A549 (cell line): ENCODE results near the gene PITPNB. TPM values are rescaled to one million over a fixed set of nuclear protein-coding genes. Genes with fewer than 3 reads are reported as not detected.

Source experiments
- ATAC-seq, 2 experiments: fragments of 200-7000 bp in 1 of 2; fragments of >200 bp in 1 of 2; cut with Nextera tagmentation in 1 of 2; cut with Tn5 transposase in 1 of 2; 3 replicates each; pipeline versions ENCODE4 v1.8.0 to v1.9.1; 2018 to 2020; ENCODE audit warnings: mild to moderate bottlenecking in 1 of 2, moderate library complexity in 1 of 2
- CTCF ChIA-PET: fragments of 300-600 bp; sonication (Branson Sonifier 250); formaldehyde crosslinking; extraction: SDS; loops from one replicate; lab custom pipeline; 2021; ENCODE audit warnings: antibody characterized with exemption, inconsistent platforms; lab: Yijun Ruan, JAX
- POLR2A ChIA-PET: fragments of 350-600 bp; formaldehyde crosslinking; extraction: SDS; loops from one replicate; lab custom pipeline; 2021; ENCODE audit warnings: antibody characterized with exemption, inconsistent platforms; lab: Yijun Ruan, JAX
- DNase-seq, 2 experiments: peaks; one replicate each; pipeline versions ENCODE4 v3.0.0 to v3.0.0-alpha.2; 2011 to 2016; ENCODE audit warnings: low read depth in 1 of 2, low spot score in 1 of 2
- FAIRE-seq: peaks from 2 replicates; lab custom pipeline; 2011; peaks lifted over from hg19 to GRCh38; lab: Jason Lieb, UNC
- H3K27ac ChIP-seq, 2 experiments: fragments of >200 bp; sonication (Bioruptor Twin); formaldehyde crosslinking; 3 replicates each; pipeline ENCODE4 v1.5.1; 2016 to 2017
- H3K4me1 ChIP-seq: fragments of >200 bp; sonication (Bioruptor Twin); formaldehyde crosslinking; 3 replicates; pipeline ENCODE4 v1.6.1; 2016
- H3K4me2 ChIP-seq: fragments of >200 bp; sonication (Bioruptor Twin); formaldehyde crosslinking; 3 replicates; pipeline ENCODE4 v1.6.1; 2016
- H3K4me3 ChIP-seq: fragments of >200 bp; sonication (Bioruptor Twin); formaldehyde crosslinking; 3 replicates; pipeline ENCODE4 v1.5.1; 2016
- H3K9me3 ChIP-seq: fragments of >200 bp; sonication (Bioruptor Twin); formaldehyde crosslinking; 3 replicates; pipeline ENCODE4 v1.6.1; 2016
- CBX2 ChIP-seq: fragments of 200-600 bp; sonication (generic); IDR thresholded peaks from 2 replicates; pipeline ENCODE4 v1.6.1; 2016; ENCODE audit warnings: low read depth, mild to moderate bottlenecking, borderline replicate concordance
- CHD2 ChIP-seq: fragments of 150-350 bp; IDR thresholded peaks from 2 replicates; pipeline ENCODE4 v1.6.1; 2014; ENCODE audit warnings: low read length; ENCODE audit not compliant: partially characterized antibody
- EHF ChIP-seq: fragments of 250-450 bp; sonication (Bioruptor Pico); IDR thresholded peaks from 2 replicates; pipeline ENCODE4 v1.5.0; 2020; ENCODE audit warnings: mild to moderate bottlenecking
- FOSL2 ChIP-seq, 2 experiments: fragments of 450-650 bp in 1 of 2; fragments of >200 bp in 1 of 2; sonication (Bioruptor Twin) in 1 of 2; formaldehyde crosslinking; IDR thresholded peaks; 2 replicates each; pipeline versions ENCODE4 v1.5.0 to v1.6.1; 2016 to 2020; ENCODE audit warnings: mild to moderate bottlenecking in 1 of 2, moderate library complexity in 1 of 2
- FOXS1 ChIP-seq: fragments of 250-450 bp; sonication (Bioruptor Pico); IDR thresholded peaks from 2 replicates; pipeline ENCODE4 v1.5.0; 2020; ENCODE audit warnings: mild to moderate bottlenecking, moderate library complexity
- GATA3 ChIP-seq: IDR thresholded peaks from 2 replicates; pipeline ENCODE4 v1.6.1; 2012; ENCODE audit warnings: borderline replicate concordance
- HDAC2 ChIP-seq: fragments of 200-600 bp; sonication (generic); IDR thresholded peaks from 2 replicates; pipeline ENCODE4 v1.6.1; 2016
- HOXA7 ChIP-seq: fragments of 250-450 bp; sonication (Bioruptor Pico); IDR thresholded peaks from 2 replicates; pipeline ENCODE4 v1.5.0; 2020; ENCODE audit warnings: mild to moderate bottlenecking, moderate library complexity
- JUN ChIP-seq, 2 experiments: fragments of >200 bp; sonication (Bioruptor Twin); formaldehyde crosslinking; IDR thresholded peaks; 2 replicates in 1 of 2; 3 replicates in 1 of 2; pipeline ENCODE4 v1.6.1; 2016 to 2017
- MAFK ChIP-seq: fragments of 450-650 bp; IDR thresholded peaks from 2 replicates; pipeline ENCODE4 v1.6.1; 2014; ENCODE audit not compliant: partially characterized antibody
- MYC ChIP-seq: IDR thresholded peaks from 2 replicates; pipeline ENCODE4 v1.6.1; 2012; ENCODE audit warnings: mild to moderate bottlenecking, inconsistent platforms, low read length, improper control_type of control experiment, borderline replicate concordance
- NFE2L2 ChIP-seq: fragments of 150-350 bp; conservative IDR thresholded peaks from 2 replicates; pipeline ENCODE4 v1.6.1; 2014; ENCODE audit warnings: low read length
- NR3C1 ChIP-seq: fragments of >200 bp; sonication (Bioruptor Twin); formaldehyde crosslinking; IDR thresholded peaks from 3 replicates; pipeline ENCODE4 v1.6.1; 2017
- PHF8 ChIP-seq: fragments of 200-600 bp; sonication (generic); IDR thresholded peaks from 2 replicates; pipeline ENCODE4 v1.6.1; 2016; ENCODE audit warnings: low read depth, mild to moderate bottlenecking, antibody characterized with exemption, moderate library complexity, borderline replicate concordance
- POLR2A ChIP-seq: IDR thresholded peaks from 2 replicates; pipeline ENCODE4 v1.6.1; 2012; ENCODE audit warnings: mild to moderate bottlenecking, low read length
- POLR2AphosphoS2 ChIP-seq: conservative IDR thresholded peaks from 2 replicates; pipeline ENCODE4 v1.6.1; 2012; ENCODE audit warnings: low read length, improper control_type of control experiment, inconsistent platforms
- RAD21 ChIP-seq, 2 experiments: fragments of >200 bp in 1 of 2; sonication (Bioruptor Twin) in 1 of 2; formaldehyde crosslinking in 1 of 2; IDR thresholded peaks in 1 of 2; conservative IDR thresholded peaks in 1 of 2; 2 replicates in 1 of 2; 3 replicates in 1 of 2; pipeline ENCODE4 v1.6.1; 2012 to 2018; ENCODE audit warnings: inconsistent platforms in 1 of 2
- RARB ChIP-seq: fragments of 250-450 bp; sonication (Bioruptor Pico); IDR thresholded peaks from 2 replicates; pipeline ENCODE4 v1.8.0; 2021; ENCODE audit warnings: mild to moderate bottlenecking, moderate library complexity
- RNF2 ChIP-seq: fragments of 200-600 bp; sonication (generic); IDR thresholded peaks from 2 replicates; pipeline ENCODE4 v1.6.1; 2016; ENCODE audit warnings: low read depth, mild to moderate bottlenecking, antibody characterized with exemption, moderate library complexity, borderline replicate concordance
- SMC3 ChIP-seq: fragments of >200 bp; sonication (Bioruptor Twin); formaldehyde crosslinking; IDR thresholded peaks from 3 replicates; pipeline ENCODE4 v1.6.1; 2018; ENCODE audit warnings: inconsistent platforms
- SREBF2 ChIP-seq: fragments of 450-650 bp; IDR thresholded peaks from 2 replicates; pipeline ENCODE4 v1.6.1; 2014; ENCODE audit warnings: mild to moderate bottlenecking, moderate library complexity
- TP53 ChIP-seq: fragments of 250-450 bp; sonication (Bioruptor Pico); IDR thresholded peaks from 2 replicates; pipeline ENCODE4 v1.5.0; 2021; ENCODE audit warnings: mild to moderate bottlenecking, moderate library complexity
- ZC3H11A ChIP-seq: fragments of 450-650 bp; IDR thresholded peaks from 2 replicates; pipeline ENCODE4 v1.6.1; 2014; ENCODE audit warnings: antibody characterized with exemption, mild to moderate bottlenecking
- ZNF302 ChIP-seq: fragments of 250-450 bp; sonication (Bioruptor Pico); IDR thresholded peaks from 2 replicates; pipeline ENCODE4 v1.9.0; 2021; ENCODE audit warnings: inconsistent platforms, mild to moderate bottlenecking, moderate library complexity
- ZSCAN20 ChIP-seq: fragments of 250-450 bp; sonication (Bioruptor Pico); IDR thresholded peaks from 2 replicates; pipeline ENCODE4 v1.8.0; 2022; ENCODE audit warnings: mild to moderate bottlenecking, moderate library complexity
- WGBS: methylation state at CpG from one replicate; pipeline ENCODE4 v1.1.6; 2017; ENCODE audit errors: missing lambda C conversion rate; 5-methylcytosine and 5-hydroxymethylcytosine counted together
- polyA plus RNA-seq, 4 experiments: library from polyadenylated mRNA; depleted of rRNA in 3 of 4; stranded (reverse); fragments of >200 nt; fragmentation: RNase III in 1 of 4; extraction: RNeasy Plus Mini Kit Qiagen cat#74134 plus additional on column Dnase treatment in 1 of 4; gene quantifications; 2 replicates in 3 of 4; 3 replicates in 1 of 4; pipeline ENCODE4 v1.2.3, GENCODE V29; 2011 to 2017
- TF ChIP-seq, protein P1 (sequence below): fragments of 200-600 bp; sonication (generic); IDR thresholded peaks from 2 replicates; pipeline ENCODE4 v1.6.1; 2016; ENCODE audit warnings: antibody characterized with exemption, mild to moderate bottlenecking, moderate library complexity
- TF ChIP-seq, protein P2 (sequence below): fragments of 150-350 bp; IDR thresholded peaks from 2 replicates; pipeline ENCODE4 v1.6.1; 2014; ENCODE audit warnings: low read depth, mild to moderate bottlenecking, low read length
- TF ChIP-seq, protein P3 (sequence below): fragments of >200 bp; sonication (Bioruptor Twin); formaldehyde crosslinking; IDR thresholded peaks from 2 replicates; pipeline ENCODE4 v1.6.1; 2016
- TF ChIP-seq, protein P4 (sequence below): fragments of 250-450 bp; sonication (Bioruptor Pico); IDR thresholded peaks from 2 replicates; pipeline ENCODE4 v1.5.0; 2020; ENCODE audit warnings: low read depth, mild to moderate bottlenecking, moderate library complexity

PITPNB gene
- polyA plus RNA-seq, 2 of the 4 experiments (the other 2 are of a cell fraction), result 45.8 to 52.1 TPM

DNA sequence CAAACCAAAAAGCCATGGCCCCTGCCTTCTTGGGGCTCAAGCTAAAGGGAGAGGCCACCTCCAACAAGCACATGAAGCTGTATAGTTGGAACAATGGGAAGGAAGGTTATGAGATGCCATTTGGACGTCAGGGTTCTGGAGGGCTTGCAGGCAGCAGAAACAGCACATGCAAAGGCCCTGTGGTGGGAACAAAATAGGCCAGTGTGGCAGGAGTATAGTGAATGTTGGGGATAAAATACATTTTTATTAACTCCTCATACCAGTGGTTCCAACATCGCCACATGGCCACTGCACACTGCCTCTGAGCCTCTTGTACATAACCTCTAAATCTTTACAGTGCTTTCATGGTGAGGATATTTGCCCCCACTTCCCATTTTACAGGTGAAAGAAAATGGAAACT, 85.3 kb downstream of the PITPNB start (continued):
- TF ChIP-seq POLR2A (no peak), EHF (CRISPR knock-in tag) (no peak), MAFK (no peak), CHD2 (no peak)

DNA sequence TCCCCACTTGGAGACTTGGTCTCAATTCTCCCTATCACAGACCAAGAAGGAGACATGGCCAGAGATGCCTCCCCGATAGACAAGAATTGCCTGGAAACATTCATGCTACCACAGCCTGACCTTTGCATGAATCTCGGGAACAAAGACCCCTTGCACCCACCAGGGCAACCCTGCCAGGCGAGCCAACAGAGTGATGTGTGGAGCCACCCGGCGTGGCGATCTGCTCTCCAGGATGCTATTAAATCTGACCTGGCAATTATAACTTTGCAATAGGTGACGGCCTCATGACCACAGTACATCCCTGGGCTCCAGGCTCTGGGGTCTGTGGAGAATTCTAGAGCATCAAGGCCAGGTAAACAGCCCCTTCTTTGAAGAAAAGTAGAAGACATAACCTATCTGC, 86.5 kb downstream of the PITPNB start:
- ATAC-seq (no peak), DNase-seq (no peak), FAIRE-seq (no peak)
- no peak for TF ChIP-seq HDAC2
- TF ChIP-seq CBX2, result no peak
- TF ChIP-seq PHF8, result no peak
- no peak for TF ChIP-seq SMC3
- no peak for TF ChIP-seq SREBF2
- no peak for TF ChIP-seq TP53 (CRISPR knock-in tag)
- TF ChIP-seq RNF2, result no peak
- TF ChIP-seq MYC, result no peak
- TF ChIP-seq, protein P1, sequence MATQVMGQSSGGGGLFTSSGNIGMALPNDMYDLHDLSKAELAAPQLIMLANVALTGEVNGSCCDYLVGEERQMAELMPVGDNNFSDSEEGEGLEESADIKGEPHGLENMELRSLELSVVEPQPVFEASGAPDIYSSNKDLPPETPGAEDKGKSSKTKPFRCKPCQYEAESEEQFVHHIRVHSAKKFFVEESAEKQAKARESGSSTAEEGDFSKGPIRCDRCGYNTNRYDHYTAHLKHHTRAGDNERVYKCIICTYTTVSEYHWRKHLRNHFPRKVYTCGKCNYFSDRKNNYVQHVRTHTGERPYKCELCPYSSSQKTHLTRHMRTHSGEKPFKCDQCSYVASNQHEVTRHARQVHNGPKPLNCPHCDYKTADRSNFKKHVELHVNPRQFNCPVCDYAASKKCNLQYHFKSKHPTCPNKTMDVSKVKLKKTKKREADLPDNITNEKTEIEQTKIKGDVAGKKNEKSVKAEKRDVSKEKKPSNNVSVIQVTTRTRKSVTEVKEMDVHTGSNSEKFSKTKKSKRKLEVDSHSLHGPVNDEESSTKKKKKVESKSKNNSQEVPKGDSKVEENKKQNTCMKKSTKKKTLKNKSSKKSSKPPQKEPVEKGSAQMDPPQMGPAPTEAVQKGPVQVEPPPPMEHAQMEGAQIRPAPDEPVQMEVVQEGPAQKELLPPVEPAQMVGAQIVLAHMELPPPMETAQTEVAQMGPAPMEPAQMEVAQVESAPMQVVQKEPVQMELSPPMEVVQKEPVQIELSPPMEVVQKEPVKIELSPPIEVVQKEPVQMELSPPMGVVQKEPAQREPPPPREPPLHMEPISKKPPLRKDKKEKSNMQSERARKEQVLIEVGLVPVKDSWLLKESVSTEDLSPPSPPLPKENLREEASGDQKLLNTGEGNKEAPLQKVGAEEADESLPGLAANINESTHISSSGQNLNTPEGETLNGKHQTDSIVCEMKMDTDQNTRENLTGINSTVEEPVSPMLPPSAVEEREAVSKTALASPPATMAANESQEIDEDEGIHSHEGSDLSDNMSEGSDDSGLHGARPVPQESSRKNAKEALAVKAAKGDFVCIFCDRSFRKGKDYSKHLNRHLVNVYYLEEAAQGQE, result no peak
- TF ChIP-seq CHD2, result no peak
- TF ChIP-seq JUN (IDR thresholded peaks at IDR 0.05), result no peak
- no peak for TF ChIP-seq POLR2AphosphoS2
- TF ChIP-seq, protein P2, sequence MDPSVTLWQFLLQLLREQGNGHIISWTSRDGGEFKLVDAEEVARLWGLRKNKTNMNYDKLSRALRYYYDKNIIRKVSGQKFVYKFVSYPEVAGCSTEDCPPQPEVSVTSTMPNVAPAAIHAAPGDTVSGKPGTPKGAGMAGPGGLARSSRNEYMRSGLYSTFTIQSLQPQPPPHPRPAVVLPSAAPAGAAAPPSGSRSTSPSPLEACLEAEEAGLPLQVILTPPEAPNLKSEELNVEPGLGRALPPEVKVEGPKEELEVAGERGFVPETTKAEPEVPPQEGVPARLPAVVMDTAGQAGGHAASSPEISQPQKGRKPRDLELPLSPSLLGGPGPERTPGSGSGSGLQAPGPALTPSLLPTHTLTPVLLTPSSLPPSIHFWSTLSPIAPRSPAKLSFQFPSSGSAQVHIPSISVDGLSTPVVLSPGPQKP, result no peak
- no peak for TF ChIP-seq MAFK
- no peak for TF ChIP-seq HOXA7 (CRISPR knock-in tag)
- no peak for TF ChIP-seq RAD21 (conservative IDR thresholded peaks at IDR 0.05 in 1 of 2, IDR thresholded peaks at IDR 0.05 in 1 of 2)
- no peak for TF ChIP-seq ZC3H11A
- Histone ChIP-seq H3K9me3 (no peaks in the 10 kb centered on the region), H3K4me2 (no peak overlapping the region), H3K27ac (no peak overlapping the region), H3K4me1 (no peaks in the 10 kb centered on the region), H3K4me3 (no peak overlapping the region)
- POLR2A ChIA-PET, result no interaction called here
- CTCF ChIA-PET, result interaction anchor here (0.8 kb wide), 1 partner anchor 28 kb away, joined by 3 read pairs; no protein-coding TSS in a partner anchor
- 44% methylated on average over 2 of the region's 7 CpGs for WGBS

DNA sequence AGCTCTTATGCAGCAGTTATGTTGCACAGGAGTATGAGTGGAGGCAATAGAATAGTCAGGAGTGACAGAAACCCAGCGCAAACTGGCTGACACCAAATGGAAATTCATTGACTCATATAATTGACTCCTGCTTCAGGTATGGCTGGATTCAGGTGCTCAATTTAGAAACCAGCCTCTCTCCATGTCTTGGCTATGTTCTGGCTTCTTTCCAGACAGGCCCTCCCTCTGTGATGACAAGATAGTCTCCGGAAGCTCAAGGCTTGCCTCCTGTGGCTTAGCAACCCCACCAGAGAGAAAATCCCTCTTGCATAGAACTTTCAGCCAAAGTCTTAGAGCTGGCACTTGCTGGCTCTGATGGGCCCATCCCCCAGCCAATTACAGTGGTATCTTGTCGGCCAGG, 89.4 kb downstream of the PITPNB start:
- FAIRE-seq (no peak), ATAC-seq (no peak)
- H3K4me1 ChIP-seq, result no peaks in the 10 kb centered on the region
- H3K4me3 ChIP-seq, result no peak overlapping the region
- POLR2A ChIA-PET, result no interaction called here
- H3K9me3 ChIP-seq, result no peaks in the 10 kb centered on the region
- no peak for TF ChIP-seq FOSL2 (IDR thresholded peaks at IDR 0.05)
- no peak for TF ChIP-seq FOSL2 (CRISPR knock-in tag; IDR thresholded peaks at IDR 0.05)
- TF ChIP-seq FOXS1 (CRISPR knock-in tag), result no peak
- TF ChIP-seq NR3C1, result no peak
- no peak for TF ChIP-seq RARB (CRISPR knock-in tag)
- no peak for TF ChIP-seq NFE2L2
- no peak for TF ChIP-seq ZSCAN20 (CRISPR knock-in tag)
- TF ChIP-seq POLR2A, result no peak
- TF ChIP-seq ZNF302 (CRISPR knock-in tag), result no peak
- TF ChIP-seq, protein P2, result no peak
- no peak for TF ChIP-seq GATA3
- TF ChIP-seq, protein P3, sequence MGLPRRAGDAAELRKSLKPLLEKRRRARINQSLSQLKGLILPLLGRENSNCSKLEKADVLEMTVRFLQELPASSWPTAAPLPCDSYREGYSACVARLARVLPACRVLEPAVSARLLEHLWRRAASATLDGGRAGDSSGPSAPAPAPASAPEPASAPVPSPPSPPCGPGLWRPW, result no peak
- TF ChIP-seq TP53 (CRISPR knock-in tag), result no peak
- no peak for TF ChIP-seq PHF8
- TF ChIP-seq, protein P4, sequence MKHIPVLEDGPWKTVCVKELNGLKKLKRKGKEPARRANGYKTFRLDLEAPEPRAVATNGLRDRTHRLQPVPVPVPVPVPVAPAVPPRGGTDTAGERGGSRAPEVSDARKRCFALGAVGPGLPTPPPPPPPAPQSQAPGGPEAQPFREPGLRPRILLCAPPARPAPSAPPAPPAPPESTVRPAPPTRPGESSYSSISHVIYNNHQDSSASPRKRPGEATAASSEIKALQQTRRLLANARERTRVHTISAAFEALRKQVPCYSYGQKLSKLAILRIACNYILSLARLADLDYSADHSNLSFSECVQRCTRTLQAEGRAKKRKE (CRISPR knock-in tag), result no peak
- TF ChIP-seq, all 56 proteins: peak for 0
- CTCF ChIA-PET, result no interaction called here
- DNase-seq, result no peak
- H3K4me2 ChIP-seq, result no peak overlapping the region
- 73% methylated on average over 3 of the region's 3 CpGs for WGBS
- no peak overlapping the region for H3K27ac ChIP-seq
